Body of pancreas (tissue), 4 donors: ENCODE results near the gene MGAT4B. TPM values are rescaled to one million over a fixed set of nuclear protein-coding genes. Genes with fewer than 3 reads are reported as not detected.

Source experiments
- ATAC-seq: fragments of 150-250 bp; one replicate; pipeline ENCODE4 v1.9.1; 2016
- DNase-seq, 4 donors: peaks; one replicate each; pipeline ENCODE4 v3.0.0-alpha.2; 2019
- H3K27ac ChIP-seq, 4 donors: fragments of 200-600 bp; sonication (generic); 1 replicate in 3 of 4; 2 replicates in 1 of 4; pipeline versions ENCODE4 v1.5.1 to v1.6.1; 2016 to 2019; ENCODE audit warnings: mild to moderate bottlenecking in 1 of 4, mixed read lengths in 1 of 4, moderate library complexity in 1 of 4
- H3K27me3 ChIP-seq, 2 donors: fragments of 200-600 bp; sonication (generic); one replicate each; pipeline ENCODE4 v1.6.0; 2016; ENCODE audit warnings: mild to moderate bottlenecking in 1 of 2
- H3K36me3 ChIP-seq, 2 donors: fragments of 200-600 bp; sonication (generic); replicated peaks in 1 of 2; 2 replicates each; pipeline ENCODE4 v1.5.1; 2016; ENCODE audit warnings: low read depth in 2 of 2; ENCODE audit not compliant: insufficient read depth in 1 of 2
- H3K4me1 ChIP-seq: fragments of 200-600 bp; sonication (generic); one replicate; pipeline ENCODE4 v1.6.0; 2016
- H3K4me3 ChIP-seq, 2 donors: fragments of 200-600 bp; sonication (generic); 1 replicate in 1 of 2; 2 replicates in 1 of 2; pipeline ENCODE4 v1.5.1; 2016 to 2019
- H3K9me3 ChIP-seq, 3 donors: fragments of 200-600 bp; sonication (generic); 1 replicate in 2 of 3; 2 replicates in 1 of 3; pipeline ENCODE4 v1.5.1; 2016
- CTCF ChIP-seq, 7 experiments: fragments of 450-650 bp in 4 of 7; fragments of 200-600 bp in 3 of 7; sonication (generic) in 3 of 7; IDR thresholded peaks; one replicate each; pipeline ENCODE4 v1.5.1; 2016 to 2019; ENCODE audit warnings: antibody characterized with exemption in 7 of 7
- POLR2A ChIP-seq, 3 donors: fragments of 450-650 bp; IDR thresholded peaks; one replicate each; pipeline ENCODE4 v1.6.1; 2016; ENCODE audit warnings: antibody characterized with exemption in 3 of 3, mild to moderate bottlenecking in 2 of 3
- WGBS, 2 donors: methylation state at CpG; one replicate each; pipeline ENCODE4 v1.1.5; 2017; 5-methylcytosine and 5-hydroxymethylcytosine counted together
- intact Hi-C: fragments of 100-400 bp; cut with DNase I; formaldehyde crosslinking; loops from one replicate; pipeline ENCODE4 v1.15.1; 2023
- total RNA-seq, 2 donors: library from RNA; depleted of rRNA; stranded (reverse); fragments of >200 nt; gene quantifications; one replicate each; pipeline ENCODE4 v1.1.0, GENCODE V29; 2016

MGAT4B gene
- total RNA-seq, 2 donors from 2014 or later = 89.0 to 90.0 TPM

DNA sequence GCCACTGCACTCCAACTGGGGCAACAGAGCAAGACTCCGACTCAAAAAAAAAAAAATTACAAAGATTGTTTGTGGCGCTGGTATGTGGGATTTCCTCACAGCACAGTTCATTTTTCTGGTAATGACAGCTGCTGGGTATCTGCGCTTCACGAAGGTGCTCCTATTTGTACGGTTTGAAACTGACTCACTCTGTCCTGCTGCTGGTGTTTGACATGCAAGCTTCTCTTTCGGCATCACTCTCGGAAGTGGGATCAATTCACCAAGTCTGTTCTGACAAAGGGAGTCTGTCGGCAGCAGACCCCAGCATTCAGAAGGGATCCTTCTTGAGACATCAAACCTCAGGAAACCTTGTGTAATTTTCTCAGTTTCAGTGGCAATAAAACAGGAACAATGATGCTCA, 47.7 kb downstream of the MGAT4B start:
- 75 to 91% methylated on average over 7 to 8 of the region's 8 CpGs for WGBS, 2 donors
- Histone ChIP-seq H3K27ac (no peak overlapping the region), H3K9me3 (no peaks in the 10 kb centered on the region), H3K4me1 (peaks cover 68% of the 10 kb centered on the region), H3K4me3 (no peak overlapping the region), H3K36me3 (no peaks in the 10 kb centered on the region), H3K27me3 (no peaks in the 10 kb centered on the region)
- DNase-seq = no peak
- intact Hi-C loops = no loop called here
- TF ChIP-seq POLR2A (IDR thresholded peaks at IDR 0.05) (no peak), CTCF (IDR thresholded peaks at IDR 0.05) (no peak)
- no peak for ATAC-seq

DNA sequence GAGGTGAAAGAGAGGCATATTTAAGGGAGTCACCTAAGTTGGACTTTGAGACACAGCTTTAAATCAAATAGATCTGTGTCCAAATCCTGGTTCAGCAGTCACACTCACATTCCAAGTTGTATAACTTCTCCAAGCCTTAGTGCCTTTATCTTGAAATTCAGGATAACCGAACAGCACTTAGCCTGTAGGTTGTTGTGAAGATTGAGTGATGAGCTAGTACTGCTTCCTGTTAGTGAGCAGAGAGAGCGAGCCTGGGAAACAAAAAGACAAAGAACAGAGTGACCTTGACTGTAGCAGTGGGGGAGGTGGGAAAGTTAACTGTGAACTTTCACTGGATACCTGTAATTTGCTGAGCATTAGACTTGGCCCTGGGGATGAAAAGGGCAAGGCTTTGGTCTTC, 51.6 kb downstream of the MGAT4B start:
- ATAC-seq (peak; percentile 62), DNase-seq (peak in 1 of 4 donors; percentile 23)
- TF ChIP-seq POLR2A (IDR thresholded peaks at IDR 0.05) (no peak), CTCF (IDR thresholded peaks at IDR 0.05) (no peak)
- Histone ChIP-seq H3K27ac (peak overlapping the region in 3 of 4 donors; percentile 26 to 49 (median 48)), H3K9me3 (no peaks in the 10 kb centered on the region), H3K27me3 (no peaks in the 10 kb centered on the region), H3K36me3 (no peaks in the 10 kb centered on the region), H3K4me1 (peaks cover 46% of the 10 kb centered on the region), H3K4me3 (no peak overlapping the region)
- WGBS, 2 donors = 10 to 20% methylated on average over 2 of the region's 2 CpGs
- intact Hi-C loops = no loop called here

GRCh38 chr5:179753971-179754370, 52.7 kb downstream of the MGAT4B start:
- no peak overlapping the region for H3K4me3 ChIP-seq
- H3K27ac ChIP-seq = peak overlapping the region in 3 of 4 donors; percentile 26 to 49 (median 48)
- ATAC-seq (no peak), DNase-seq (no peak)
- peaks cover 38% of the 10 kb centered on the region for H3K4me1 ChIP-seq
- H3K36me3 ChIP-seq = no peaks in the 10 kb centered on the region
- 83 to 93% methylated on average over 5 of the region's 5 CpGs for WGBS, 2 donors
- H3K27me3 ChIP-seq = no peaks in the 10 kb centered on the region
- intact Hi-C loops = no loop called here
- TF ChIP-seq CTCF (IDR thresholded peaks at IDR 0.05) (no peak), POLR2A (IDR thresholded peaks at IDR 0.05) (no peak)
- H3K9me3 ChIP-seq = no peaks in the 10 kb centered on the region

- peak in 1 of 4 donors; percentile 5 for DNase-seq
Observed at GRCh38 chr5:179749857-179750508, 56.7 kb downstream of the MGAT4B start.

More at GRCh38 chr5:179749857-179750508, 56.7 kb downstream of the MGAT4B start:
- Histone ChIP-seq H3K9me3 (no peaks in the 10 kb centered on the region), H3K4me1 (peaks cover 31% of the 10 kb centered on the region), H3K4me3 (no peak overlapping the region), H3K36me3 (no peaks in the 10 kb centered on the region), H3K27ac (no peak overlapping the region), H3K27me3 (no peaks in the 10 kb centered on the region)
- ATAC-seq = no peak
- no peak for TF ChIP-seq POLR2A (IDR thresholded peaks at IDR 0.05)
- no peak for TF ChIP-seq CTCF (IDR thresholded peaks at IDR 0.05)
- intact Hi-C loops = no loop called here
- 79 to 81% methylated on average over 6 to 8 of the region's 8 CpGs for WGBS, 2 donors
